Thoracic aorta (tissue), 2 donors: ENCODE measurements around the gene CEP112. TPM values are rescaled to one million over a fixed set of nuclear protein-coding genes. Genes with fewer than 3 reads are reported as not detected.

Source experiments
- ATAC-seq: fragments of 150-250 bp; one replicate; pipeline ENCODE4 v1.8.0; 2017; ENCODE audit warnings: low read depth; ENCODE audit not compliant: insufficient number of reproducible peaks, low FRiP score
- DNase-seq: peaks from one replicate; pipeline ENCODE4 v3.0.0-alpha.2; 2020; ENCODE audit warnings: low spot score
- H3K27ac ChIP-seq, 2 donors: fragments of 200-600 bp; sonication (generic); 1 replicate in 1 of 2; 2 replicates in 1 of 2; pipeline ENCODE4 v1.5.1; 2016; ENCODE audit warnings: mild to moderate bottlenecking in 2 of 2, moderate library complexity in 2 of 2
- H3K27me3 ChIP-seq: fragments of 200-600 bp; sonication (generic); replicated peaks from 2 replicates; pipeline ENCODE4 v1.6.0; 2016; ENCODE audit warnings: mild to moderate bottlenecking; ENCODE audit not compliant: insufficient read depth
- H3K36me3 ChIP-seq: fragments of 200-600 bp; sonication (generic); one replicate; pipeline ENCODE4 v1.5.1; 2016
- H3K4me1 ChIP-seq, 2 donors: fragments of 200-600 bp; sonication (generic); 1 replicate in 1 of 2; 2 replicates in 1 of 2; pipeline versions ENCODE4 v1.5.1 to v1.6.0; 2016; ENCODE audit warnings: low read depth in 2 of 2, mild to moderate bottlenecking in 1 of 2; ENCODE audit not compliant: control insufficient read depth in 1 of 2
- H3K4me3 ChIP-seq: fragments of 200-600 bp; sonication (generic); 2 replicates; pipeline ENCODE4 v1.5.1; 2016; ENCODE audit warnings: mild to moderate bottlenecking
- H3K9me3 ChIP-seq: fragments of 200-600 bp; sonication (generic); 2 replicates; pipeline ENCODE4 v1.5.1; 2016
- CTCF ChIP-seq: fragments of 200-600 bp; sonication (generic); IDR thresholded peaks from one replicate; pipeline ENCODE4 v1.5.1; 2019; ENCODE audit warnings: antibody characterized with exemption
- total RNA-seq, 2 donors: library from RNA; depleted of rRNA; stranded (reverse); fragments of >200 nt; gene quantifications; one replicate each; pipeline versions ENCODE4 v1.1.0 to v1.2.3, GENCODE V29; 2016

The CEP112 gene
- total RNA-seq, 2 donors from 2014 or later = 13.4 to 19.0 TPM

- DNase-seq (no peak), ATAC-seq (no peak)
- Histone ChIP-seq H3K4me3 (no peak overlapping the region), H3K9me3 (no peaks in the 10 kb centered on the region), H3K27ac (no peak overlapping the region), H3K36me3 (no peaks in the 10 kb centered on the region), H3K4me1 (peaks cover 0 to 8% of the 10 kb centered on the region in 2 donors), H3K27me3 (no peaks in the 10 kb centered on the region)
- TF ChIP-seq CTCF = no peak
Measured at GRCh38 chr17:65707780-65708179, 484.2 kb downstream of the CEP112 start.

- Histone ChIP-seq H3K36me3 (no peaks in the 10 kb centered on the region), H3K27me3 (no peaks in the 10 kb centered on the region), H3K4me3 (no peak overlapping the region), H3K9me3 (no peaks in the 10 kb centered on the region), H3K27ac (no peak overlapping the region), H3K4me1 (no peaks in the 10 kb centered on the region)
- DNase-seq (no peak), ATAC-seq (no peak)
- no peak for TF ChIP-seq CTCF
Measured at GRCh38 chr17:65704731-65705130, 487.2 kb downstream of the CEP112 start.

- H3K9me3 ChIP-seq = no peaks in the 10 kb centered on the region
- no peak for TF ChIP-seq CTCF
- H3K4me1 ChIP-seq = peaks cover 2% of the 10 kb centered on the region in 2 donors
- ATAC-seq (no peak), DNase-seq (no peak)
- H3K27ac ChIP-seq = no peak overlapping the region
- H3K4me3 ChIP-seq = no peak overlapping the region
- H3K36me3 ChIP-seq = no peaks in the 10 kb centered on the region
- H3K27me3 ChIP-seq = no peaks in the 10 kb centered on the region
Measured at GRCh38 chr17:65703891-65704290, 488.0 kb downstream of the CEP112 start.

GRCh38 chr17:65699459-65699858 is 492.5 kb downstream of the CEP112 start:
- Histone ChIP-seq H3K4me1 (peaks cover 7 to 13% of the 10 kb centered on the region in 2 donors), H3K27ac (no peak overlapping the region)
- ATAC-seq = no peak

GRCh38 chr17:65698381-65699061 is 493.4 kb downstream of the CEP112 start:
- Histone ChIP-seq H3K4me1 (peaks cover 7 to 13% of the 10 kb centered on the region in 2 donors), H3K9me3 (no peaks in the 10 kb centered on the region), H3K36me3 (no peaks in the 10 kb centered on the region), H3K27ac (peak overlapping the region in 1 of 2 donors; percentile 18), H3K4me3 (peak overlapping the region; percentile 54), H3K27me3 (no peaks in the 10 kb centered on the region)
- TF ChIP-seq CTCF = no peak
- ATAC-seq = no peak
- no peak for DNase-seq

More at GRCh38 chr17:65699459-65699858, 492.5 kb downstream of the CEP112 start:
- no peaks in the 10 kb centered on the region for H3K27me3 ChIP-seq
- no peak for TF ChIP-seq CTCF
- no peaks in the 10 kb centered on the region for H3K9me3 ChIP-seq
- no peak overlapping the region for H3K4me3 ChIP-seq
- no peak for DNase-seq
- no peaks in the 10 kb centered on the region for H3K36me3 ChIP-seq
